GM12865 (cell line): ENCODE measurements around the gene ELF1.

Experiments
- DNase-seq: peaks from one replicate; pipeline ENCODE4 v3.0.0; 2010; ENCODE audit warnings: low read depth
- H3K4me3 ChIP-seq: 2 replicates; pipeline ENCODE4 v1.5.1; 2011; ENCODE audit warnings: mild to moderate bottlenecking, low read depth, low read length, control low read depth
- TF ChIP-seq, protein P1 (sequence below): IDR thresholded peaks from 2 replicates; pipeline ENCODE4 v1.5.1; 2011; ENCODE audit warnings: low read length, control low read depth, low read depth, inconsistent platforms; ENCODE audit not compliant: insufficient read depth; ENCODE audit errors: missing control alignments

Gene ELF1

DNA sequence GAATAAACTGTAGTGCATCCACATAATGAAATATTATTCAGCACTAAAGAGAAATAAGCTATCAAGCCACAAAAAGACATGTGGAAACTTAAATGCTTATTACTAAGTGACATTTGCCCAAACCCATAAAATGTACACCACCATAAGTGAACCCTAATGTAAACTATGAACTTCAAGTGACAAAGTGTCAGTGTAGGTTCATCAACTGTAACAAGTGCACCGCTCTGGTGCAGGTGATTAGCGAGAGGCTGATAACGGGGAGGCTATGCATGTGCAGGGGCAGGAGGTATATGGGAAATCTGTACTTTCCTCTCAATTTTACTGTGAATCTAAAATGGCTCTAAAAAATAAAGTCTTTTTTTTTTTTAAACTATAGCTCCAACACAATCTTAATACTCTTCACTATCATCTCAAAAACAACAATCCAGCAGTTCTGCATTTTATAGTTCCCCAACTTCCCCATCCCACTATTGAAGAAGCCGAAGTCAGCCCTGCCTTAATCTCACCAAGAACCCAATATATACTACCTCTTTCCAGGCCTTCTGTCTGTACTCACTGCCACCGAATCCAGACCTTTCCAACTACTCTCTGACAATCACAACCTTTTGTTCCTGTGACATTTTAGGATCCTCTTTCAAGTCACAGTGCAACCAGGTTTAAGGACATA lies 22.6 kb downstream of the ELF1 start:
- no peak for DNase-seq

DNA sequence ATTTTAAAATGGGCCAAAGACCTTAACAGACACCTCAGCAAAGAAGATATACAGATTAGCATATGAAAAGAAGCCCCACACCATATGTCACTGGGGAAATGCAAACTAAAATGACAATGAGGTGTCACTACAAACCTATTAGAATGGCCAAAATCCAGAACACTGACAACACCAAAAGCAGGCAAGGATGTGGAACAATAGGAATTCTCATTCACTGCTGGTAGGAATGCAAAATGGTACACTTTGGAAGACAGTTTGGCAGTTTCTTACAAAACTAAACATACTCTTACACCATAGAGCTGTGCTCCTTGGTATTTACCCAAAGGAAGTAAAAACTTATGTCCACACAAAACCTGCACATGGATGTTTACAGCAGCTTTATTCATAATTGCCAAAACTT lies 23.1 kb downstream of the ELF1 start:
- TF ChIP-seq, protein P1, sequence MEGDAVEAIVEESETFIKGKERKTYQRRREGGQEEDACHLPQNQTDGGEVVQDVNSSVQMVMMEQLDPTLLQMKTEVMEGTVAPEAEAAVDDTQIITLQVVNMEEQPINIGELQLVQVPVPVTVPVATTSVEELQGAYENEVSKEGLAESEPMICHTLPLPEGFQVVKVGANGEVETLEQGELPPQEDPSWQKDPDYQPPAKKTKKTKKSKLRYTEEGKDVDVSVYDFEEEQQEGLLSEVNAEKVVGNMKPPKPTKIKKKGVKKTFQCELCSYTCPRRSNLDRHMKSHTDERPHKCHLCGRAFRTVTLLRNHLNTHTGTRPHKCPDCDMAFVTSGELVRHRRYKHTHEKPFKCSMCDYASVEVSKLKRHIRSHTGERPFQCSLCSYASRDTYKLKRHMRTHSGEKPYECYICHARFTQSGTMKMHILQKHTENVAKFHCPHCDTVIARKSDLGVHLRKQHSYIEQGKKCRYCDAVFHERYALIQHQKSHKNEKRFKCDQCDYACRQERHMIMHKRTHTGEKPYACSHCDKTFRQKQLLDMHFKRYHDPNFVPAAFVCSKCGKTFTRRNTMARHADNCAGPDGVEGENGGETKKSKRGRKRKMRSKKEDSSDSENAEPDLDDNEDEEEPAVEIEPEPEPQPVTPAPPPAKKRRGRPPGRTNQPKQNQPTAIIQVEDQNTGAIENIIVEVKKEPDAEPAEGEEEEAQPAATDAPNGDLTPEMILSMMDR: no peak
- no peak for DNase-seq

More for the DNA sequence above, 22.6 kb downstream of the ELF1 start:
- no peak overlapping the region for H3K4me3 ChIP-seq
- TF ChIP-seq, protein P1: no peak

DNA sequence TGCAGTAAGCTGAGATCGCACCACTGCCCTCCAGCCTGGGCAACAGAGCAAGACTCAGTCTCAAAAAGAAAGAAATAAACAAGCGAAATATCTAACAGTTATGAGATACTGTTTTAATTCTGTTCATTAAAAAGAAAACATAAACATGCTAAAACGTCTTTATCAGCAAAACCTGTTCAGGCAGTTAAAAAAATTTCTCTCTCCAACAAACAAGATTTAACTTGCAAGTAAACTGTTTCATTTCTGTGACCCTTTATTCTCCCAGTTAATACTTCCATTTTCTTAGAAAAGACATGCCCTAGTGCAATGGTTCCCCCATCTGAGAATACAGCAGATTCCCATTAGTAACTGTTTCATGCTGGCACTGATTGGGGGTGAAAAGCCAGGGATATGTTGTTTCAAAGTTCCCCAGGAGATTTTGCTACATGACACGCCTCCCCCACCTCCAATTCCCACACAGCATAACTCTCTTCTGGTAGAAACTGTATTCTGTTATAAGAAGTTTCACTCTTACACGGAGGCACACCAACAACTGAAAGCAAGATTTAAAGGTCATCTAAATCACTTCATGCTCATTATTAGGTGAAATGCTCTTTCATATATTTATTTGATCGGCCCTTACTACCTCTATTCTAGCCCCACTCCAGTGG lies 24.4 kb downstream of the ELF1 start:
- DNase-seq: peak; percentile 80
- H3K4me3 ChIP-seq: peak overlapping the region; percentile 49
- TF ChIP-seq, protein P1: no peak

More for the DNA sequence above, 23.1 kb downstream of the ELF1 start:
- H3K4me3 ChIP-seq: no peak overlapping the region; the same call in 1 of the 2 replicates

DNA sequence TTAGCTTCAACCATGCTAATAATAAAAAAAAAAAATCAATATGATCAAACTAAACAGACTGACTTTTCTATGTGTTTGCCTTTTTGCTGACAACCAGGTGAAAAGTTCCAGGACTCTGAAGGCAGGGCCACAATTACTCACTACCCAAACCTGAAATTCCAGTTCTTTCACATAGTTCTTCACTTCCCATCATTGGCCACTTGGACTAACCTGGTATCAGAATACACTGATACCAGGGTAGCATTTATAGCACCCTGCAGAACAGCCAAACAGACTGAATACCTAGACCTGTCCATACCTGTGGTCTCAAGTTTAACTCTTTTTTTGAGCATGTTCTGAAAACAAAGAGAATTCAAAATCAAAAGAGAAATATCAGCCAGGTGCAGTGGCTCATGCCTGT lies 25.1 kb downstream of the ELF1 start:
- H3K4me3 ChIP-seq: no peak overlapping the region
- no peak for DNase-seq

DNA sequence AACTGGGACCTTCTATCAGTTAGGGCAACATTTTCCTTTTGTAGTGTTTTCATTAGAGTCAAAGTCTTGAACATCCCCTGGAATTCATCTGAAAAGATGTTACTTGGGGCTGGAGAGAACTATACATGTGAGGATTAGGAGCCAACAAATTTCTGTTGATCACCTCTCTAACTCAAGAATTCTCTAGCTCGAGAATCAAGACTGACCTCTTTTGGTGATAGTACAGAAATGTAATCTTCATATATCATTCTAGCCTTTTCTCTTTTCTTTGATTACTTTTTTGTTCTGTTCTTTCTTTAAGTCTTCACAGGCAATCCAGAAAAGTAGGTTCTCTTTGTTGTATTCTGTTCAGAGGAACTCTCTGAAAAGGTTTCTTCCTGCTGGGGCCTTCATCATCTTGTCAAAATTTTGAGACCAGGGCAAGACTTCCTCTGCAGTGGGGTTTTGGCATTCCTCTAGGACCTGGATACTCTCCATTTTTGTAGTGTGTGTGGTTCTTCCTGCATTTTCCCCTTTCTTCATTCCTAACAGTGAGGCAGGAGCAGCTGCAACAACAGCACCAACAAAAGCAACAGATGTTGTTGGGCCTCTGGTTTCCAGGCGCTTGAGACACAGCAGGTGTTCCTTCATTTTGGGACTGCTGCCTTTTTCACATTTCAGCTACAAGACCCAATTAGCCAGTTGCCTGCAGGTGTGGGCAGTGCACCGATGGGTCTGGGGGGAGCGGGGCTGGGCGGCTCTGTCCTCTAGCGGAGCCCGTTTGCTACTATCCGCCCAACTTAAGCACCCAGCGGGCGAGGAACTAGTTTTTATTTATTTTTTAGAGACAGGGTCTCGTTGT lies 26.2 kb downstream of the ELF1 start:
- TF ChIP-seq, protein P1: no peak
- no peak overlapping the region for H3K4me3 ChIP-seq
- no peak for DNase-seq

More for the DNA sequence above, 25.1 kb downstream of the ELF1 start:
- TF ChIP-seq, protein P1: no peak

DNA sequence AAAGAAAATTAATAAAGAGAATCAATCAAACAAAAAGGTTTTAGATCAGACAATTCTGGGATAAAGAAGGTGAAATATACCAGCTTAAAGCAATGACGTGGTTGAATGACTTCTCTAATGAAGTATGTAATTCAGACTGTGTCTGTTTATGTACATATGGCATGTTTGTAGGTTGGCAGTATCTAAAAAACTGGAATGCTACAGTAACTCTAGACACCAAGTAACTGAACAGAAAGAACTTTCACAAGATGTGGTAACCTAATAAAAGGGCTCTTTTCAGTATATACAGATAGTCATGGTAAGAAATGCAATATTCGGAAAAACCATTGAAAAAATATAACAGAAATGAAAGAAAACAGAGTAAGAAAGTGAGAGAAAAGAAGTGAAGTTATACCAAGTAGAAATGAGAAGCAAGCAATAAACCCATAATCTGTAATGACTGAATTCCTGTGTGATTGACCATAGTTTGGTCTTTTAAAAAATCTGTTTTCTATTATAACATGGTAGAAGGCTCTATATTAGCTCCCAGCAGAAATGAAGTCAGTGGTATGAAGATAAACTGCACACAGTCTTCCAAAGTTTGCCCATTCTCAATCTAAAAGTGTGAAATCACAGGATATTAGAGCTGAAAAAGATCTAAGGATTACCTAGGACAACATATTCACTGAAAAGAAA lies 31.4 kb downstream of the ELF1 start:
- no peak overlapping the region for H3K4me3 ChIP-seq
- TF ChIP-seq, protein P1: no peak
- DNase-seq: no peak
